Tongue (tissue), 2 donors: ENCODE measurements around the gene PRDM15. TPM values are rescaled to one million over a fixed set of nuclear protein-coding genes. Genes with fewer than 3 reads are reported as not detected.

Experiments
- DNase-seq: peaks from one replicate; pipeline ENCODE4 v3.0.0-alpha.2; 2015
- total RNA-seq: library from RNA; depleted of rRNA; stranded (reverse); fragments of >200 nt; gene quantifications from one replicate; pipeline ENCODE4 v1.2.3, GENCODE V29; 2014

Gene PRDM15
- total RNA-seq, 1 donor from 2014 or later: 7.0 TPM

DNA sequence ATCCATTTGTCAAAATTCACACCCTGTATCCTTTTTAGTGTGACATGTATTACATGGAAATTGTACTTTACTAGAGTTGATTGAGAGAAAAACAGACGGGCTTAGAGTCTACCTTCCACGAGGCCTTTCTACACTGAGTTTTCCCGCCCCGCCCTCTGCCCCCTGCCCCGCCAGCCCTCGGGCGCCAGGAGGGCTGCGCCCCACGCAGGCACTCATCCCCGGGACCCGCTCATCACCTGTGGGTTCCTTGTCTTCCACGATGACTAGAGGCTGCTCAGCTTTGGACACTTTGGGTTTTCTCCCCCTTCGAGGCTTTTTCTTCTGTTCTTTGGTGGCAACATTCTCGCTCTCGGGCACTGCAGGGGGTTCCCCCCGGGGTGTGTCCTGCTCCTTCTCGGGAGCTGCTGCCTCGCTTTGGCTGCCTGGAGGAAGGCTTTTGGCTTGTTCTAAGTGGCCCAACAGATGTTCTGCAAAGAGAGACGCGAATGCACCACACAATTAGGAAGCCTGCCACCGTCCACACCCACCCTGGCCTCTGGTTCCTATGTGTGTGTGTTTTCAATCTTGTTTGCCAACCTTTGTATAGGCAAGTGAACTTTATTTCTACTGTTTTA, 39.6 kb downstream of the PRDM15 start:
- DNase-seq: no peak

DNA sequence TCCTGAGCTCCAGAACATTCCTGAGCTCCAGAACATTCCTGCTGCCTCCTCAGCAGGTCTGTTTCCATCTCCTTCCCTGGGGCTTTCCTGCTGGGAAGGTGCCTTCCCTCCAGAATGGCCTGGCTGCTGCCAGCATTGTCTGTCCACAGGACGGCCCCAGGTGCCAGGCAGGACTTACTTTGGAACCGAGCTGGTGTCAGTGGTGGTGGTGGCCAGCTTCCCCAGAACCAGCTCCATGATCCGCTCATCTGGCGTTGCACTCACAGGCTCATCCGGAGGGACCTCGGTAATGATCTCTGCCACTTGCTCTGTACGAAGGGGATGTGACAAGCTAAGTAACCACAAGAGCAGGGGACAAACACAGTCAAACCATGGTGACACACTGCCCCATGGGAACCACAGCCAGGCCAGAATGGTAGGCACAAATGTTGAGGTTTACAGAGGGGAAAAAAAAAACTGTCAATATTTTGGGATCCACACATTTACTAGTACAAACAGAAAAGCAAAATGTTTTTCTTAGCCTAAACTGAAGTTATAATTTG, 41.3 kb downstream of the PRDM15 start:
- DNase-seq: no peak

DNA sequence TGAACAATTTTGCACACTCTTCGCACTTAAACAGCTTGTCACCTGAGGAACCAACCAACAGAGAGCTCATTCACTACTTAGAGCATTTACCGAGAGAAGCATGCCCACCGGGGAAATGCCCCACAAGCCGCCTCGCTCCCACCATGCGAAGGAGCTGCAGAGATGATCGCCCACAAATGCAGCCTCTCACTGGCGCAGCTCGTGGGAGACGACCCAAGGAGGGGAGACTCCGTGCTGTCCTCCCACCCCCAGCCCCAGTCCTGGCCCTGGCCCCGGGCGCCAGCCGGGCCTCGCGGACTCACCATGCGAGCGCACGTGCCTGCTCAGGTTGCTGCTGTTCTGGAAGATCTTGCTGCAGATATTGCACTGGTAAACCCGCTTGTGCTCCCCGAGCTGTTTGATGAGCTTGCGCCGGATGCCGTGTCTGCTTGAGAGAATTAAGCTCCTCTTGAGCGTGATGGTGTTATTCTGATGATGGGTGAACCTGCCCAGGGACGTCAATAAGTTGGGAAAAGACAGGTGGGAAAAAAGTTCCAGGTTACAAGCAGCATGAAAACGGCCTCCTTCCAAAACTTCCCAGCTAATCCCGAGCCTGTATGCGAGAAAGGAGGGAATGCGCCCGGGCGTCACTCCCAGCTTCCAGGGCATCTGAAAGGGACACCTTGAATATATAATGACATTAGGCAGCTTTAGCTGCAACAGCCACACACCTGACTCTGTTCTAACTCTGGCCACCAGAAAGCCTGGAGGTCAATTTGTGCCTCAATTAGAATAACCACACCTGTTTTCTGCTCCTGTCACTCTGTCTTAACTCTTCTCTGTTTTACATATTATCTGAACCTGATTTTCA, 42.8 kb downstream of the PRDM15 start:
- DNase-seq: no peak

DNA sequence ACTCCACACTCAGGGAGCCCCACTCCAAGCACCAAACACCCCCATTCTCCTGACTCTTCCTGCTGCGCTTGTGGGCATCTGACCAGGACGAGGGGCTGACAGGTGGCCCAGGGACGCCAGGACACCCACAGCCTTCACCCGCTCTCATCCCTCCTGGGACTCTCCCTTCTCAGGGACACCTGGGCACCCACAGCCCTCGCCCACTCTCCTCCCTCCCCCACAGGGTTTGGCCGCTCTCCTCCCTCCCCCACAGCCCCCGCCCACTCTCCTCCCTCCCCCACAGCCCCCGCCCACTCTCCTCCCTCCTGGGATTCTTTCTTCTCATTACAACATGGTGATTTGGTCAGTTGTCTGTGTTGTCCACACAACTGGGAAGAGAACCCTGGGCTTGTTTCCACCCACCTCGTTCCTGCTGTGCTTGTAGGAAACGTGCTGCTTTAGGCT, 43.4 kb downstream of the PRDM15 start:
- DNase-seq: no peak

DNA sequence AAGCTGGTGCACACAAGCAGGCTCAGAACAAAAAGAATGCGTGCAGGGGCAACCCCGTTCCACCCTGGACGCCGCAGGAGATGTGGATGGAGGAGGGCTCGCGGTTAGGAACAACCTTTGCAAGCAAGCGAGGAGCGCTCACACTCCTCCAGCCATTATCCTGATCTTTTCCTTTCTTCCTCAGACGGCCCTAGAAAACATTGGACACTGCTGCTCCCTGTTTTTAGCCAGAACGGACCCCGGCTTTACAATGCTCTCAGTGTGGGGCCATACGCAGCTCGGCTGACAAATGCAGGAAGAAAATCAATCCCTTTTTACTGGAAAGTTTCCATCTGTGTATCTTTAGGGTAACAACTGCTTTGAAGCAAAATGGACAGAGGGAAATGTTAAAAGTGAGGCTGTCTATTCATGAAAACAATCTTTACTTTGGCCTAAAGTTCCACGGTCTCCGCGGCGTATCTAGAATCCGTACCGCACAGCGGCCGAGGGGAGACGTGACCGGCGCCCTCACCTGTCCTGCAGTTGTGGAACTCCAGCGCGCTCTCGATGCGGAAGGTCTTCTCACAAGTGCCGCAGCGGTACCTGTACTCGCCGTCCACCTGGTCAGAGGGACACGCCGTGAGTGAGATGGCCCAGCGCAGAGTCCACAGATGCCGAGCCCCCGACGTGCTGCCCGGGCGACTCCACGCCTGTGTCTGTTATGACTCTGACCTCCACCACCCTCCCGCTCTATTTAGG, 44.0 kb downstream of the PRDM15 start:
- no peak for DNase-seq

DNA sequence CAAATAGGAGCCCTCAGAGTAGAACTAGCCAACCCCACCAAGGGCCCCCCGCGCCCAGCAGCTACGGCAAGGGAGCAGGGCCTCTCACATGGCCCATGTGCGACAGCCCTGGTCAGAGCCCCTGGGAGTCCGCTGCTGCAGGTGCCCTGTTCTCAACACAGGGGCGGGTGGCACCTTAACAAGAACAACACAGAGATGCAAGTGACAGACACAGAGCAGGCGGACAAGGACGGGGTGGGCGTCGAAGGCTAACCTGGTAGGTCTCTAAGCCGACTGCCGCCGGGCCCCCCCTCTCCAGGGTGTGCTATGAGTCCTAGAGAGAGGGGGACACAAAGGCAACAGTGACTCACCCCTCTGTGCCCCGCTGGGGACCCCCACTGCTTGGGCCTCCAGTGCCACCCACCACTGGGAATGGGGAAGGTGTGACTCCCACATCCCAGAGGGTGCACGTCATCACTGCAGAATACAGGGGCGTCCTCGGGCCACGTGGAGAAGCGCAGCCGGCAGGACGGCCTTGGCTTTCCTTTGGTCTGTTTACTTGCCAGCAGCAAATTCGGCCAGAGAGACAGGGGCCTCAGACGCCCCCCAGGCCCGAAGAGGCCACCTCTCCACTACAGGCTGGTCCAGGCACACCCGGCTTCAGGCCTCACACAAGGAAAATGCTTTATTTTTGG, 44.8 kb downstream of the PRDM15 start:
- DNase-seq: no peak

DNA sequence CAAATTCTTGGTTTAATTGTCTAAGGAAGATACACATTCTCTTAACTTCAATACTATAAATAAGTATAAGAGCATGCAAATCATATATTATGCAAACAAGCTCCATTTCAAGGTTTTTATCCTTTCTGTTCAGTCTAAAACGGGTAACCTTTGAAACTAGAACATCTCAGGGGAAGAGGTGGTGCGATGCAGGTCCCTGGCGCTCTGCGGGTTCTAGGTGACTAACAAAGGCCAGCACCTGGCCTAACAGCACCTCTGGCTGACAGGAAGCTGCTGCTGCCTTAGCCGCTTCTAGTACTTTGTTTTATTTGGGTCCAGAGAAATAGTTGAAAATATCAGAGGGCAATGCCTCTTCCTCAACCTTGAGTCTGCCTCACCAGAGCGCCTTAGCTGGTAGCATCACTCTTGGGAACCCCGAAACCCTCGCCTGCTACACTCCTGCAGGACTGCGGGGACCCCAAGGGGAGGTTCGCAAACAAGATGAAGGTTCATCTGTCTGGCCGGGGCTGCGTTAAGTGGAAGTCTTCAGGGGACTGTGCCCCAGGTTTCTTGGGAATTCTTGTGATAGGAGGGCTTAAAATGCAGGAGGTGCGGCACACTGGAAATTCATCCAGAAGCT, 45.5 kb downstream of the PRDM15 start:
- no peak for DNase-seq

DNA sequence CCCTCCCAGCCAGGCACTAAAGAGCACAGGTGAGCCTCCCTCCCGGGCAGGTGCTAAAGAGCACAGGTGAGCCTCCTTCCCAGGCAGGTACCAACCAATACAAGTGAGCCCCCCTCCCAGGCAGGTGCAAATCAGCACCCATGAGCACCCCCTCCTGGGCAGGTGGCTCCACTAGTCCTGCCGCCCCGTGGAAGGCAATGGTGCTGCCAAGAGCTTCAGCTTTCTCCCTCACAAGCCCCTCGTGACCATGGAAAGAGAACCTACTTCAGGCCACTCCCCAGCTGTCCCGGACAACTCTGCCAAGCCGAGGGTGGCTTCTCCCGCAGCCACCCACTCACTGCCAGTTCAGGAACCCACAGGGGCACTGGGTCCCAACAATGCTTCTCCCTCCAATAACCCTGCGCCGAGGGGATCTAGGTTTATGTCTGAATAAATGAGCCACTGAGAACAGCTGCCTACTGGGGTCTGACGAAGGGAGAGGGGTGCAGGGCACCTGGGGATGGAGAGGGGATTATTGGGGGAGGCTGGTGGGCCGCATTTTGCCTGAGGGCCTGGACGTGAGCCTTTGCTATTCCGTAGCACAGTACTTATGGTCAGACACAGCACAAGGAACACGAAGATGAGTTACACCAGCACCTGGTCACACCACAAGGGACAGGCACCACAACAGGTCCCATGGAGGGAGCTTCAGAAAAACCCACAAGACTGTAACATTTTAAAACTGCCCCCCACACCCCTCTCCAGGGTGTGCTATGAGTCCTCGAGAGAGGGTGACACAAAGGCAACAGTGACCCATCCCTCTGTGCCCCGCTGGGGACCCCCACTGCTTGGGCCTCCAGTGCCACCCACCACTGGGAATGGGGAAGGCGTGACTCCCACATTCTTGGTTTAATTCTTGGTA, 46.3 kb downstream of the PRDM15 start:
- no peak for DNase-seq

DNA sequence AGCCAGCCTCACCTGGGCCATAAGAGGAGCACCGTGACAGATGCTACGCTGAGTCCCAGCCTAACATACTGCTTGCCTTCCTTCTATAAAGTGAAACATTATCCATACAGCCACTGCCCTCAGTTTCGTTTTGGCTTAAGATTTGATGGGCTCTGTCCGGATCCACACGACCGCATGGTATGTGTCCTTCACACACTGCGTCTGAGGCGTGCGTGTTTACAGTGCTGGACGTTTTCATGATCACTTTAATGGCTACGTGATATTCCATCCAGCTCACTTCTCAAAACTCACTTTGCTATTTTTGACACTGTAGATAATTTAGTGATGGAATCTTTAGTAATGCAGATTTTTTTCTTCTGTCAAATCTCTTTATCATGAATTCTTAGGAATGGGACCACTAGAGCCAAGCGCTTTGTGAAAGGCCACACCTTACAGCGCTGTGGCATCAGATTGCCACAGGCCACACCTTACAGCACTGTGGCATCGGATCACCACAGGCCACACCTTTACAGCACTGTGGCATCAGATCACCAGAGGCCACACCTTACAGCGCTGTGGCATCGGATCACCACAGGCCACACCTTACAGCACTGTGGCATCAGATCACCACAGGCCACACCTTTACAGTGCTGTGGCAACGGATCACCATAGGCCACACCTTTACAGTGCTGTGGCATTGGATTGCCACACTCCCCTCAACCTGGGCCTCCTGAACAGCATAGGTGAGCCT, 47.1 kb downstream of the PRDM15 start:
- no peak for DNase-seq

DNA sequence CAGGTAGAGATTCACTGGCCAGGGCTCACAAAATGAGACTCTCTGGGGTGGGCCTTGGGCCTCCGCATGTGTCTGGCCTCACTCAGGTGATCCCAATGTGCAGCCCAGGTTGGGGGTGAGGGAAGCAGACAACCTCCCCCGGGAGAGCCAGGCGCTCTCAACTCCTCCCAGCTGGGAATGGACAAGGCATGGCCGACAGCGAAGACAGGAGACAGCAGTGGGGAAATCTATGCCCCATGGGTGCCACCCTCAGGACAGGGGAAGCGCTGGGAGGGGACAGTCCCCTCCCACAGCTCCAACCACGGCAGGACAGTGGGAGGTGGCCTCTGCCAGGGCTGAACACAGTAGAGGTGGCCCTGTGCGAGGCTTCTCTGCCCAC, 47.7 kb downstream of the PRDM15 start:
- no peak for DNase-seq

DNA sequence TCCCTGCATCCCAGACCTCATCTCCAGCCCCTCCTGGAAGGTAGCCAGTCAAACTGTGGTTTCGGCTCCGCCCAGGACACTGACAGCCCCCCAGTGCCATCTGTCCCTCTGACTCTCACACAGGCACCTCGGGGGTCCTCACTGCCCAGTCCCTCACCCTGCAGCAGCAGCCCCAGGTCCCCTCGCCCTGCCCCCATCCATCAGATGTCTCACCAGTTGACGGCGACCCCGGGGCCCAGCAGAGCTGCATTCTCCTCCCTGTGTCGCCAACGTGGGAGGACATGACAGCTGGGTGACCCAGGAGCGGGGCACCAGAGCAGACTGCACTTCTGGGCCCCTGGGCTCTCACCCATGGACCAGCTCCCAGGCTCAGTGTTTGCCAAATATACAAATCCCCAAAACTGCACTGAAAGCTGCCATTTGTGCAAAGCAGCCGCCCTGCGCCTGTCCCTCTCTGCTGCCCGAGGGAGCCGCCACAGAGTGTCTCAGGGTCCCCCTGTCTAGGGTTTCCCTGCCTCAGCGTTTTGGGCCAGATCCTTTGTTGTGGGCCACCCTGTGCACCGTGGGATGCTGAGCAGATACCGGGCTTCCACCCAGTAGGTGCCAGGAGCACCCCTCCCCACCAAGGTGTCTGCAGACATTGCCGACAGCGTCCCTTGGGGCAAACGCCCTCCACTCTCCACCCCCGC, 48.2 kb downstream of the PRDM15 start:
- DNase-seq: no peak

DNA sequence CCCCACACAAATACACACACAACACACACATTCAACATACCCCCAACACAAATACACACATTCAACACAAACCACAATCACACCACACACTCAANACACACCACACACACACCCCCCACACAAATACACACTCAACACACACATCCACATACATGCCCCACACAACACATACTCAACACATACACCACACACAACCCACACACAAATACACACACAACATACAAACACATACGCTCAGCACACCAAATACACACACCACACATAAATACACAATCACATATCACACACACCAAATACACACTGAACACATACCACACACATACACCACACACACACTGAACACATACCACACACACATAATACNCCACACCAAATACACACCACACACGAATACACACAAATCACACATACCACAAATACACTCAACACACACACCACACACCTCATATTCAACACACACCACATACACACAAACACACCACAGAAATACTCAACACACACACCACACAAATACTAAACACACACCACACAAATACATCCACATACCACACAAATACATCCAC, 48.9 kb downstream of the PRDM15 start:
- no peak for DNase-seq

DNA sequence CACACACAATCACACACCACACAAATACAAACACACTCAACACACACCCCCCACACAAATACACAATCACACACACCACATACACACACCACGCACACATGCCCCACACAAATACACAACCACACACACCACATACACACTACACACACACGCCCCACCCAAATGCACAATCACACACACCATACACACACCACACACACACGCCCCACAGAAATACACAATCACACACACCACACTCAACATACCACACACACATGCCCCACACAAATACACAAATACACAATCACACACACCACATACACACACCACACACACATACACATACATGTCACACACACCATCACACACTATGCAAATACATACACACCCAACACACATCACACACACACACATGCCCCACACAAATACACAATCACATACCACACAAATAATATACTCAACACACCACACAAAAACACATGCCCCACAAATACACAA, 50.2 kb downstream of the PRDM15 start:
- no peak for DNase-seq

DNA sequence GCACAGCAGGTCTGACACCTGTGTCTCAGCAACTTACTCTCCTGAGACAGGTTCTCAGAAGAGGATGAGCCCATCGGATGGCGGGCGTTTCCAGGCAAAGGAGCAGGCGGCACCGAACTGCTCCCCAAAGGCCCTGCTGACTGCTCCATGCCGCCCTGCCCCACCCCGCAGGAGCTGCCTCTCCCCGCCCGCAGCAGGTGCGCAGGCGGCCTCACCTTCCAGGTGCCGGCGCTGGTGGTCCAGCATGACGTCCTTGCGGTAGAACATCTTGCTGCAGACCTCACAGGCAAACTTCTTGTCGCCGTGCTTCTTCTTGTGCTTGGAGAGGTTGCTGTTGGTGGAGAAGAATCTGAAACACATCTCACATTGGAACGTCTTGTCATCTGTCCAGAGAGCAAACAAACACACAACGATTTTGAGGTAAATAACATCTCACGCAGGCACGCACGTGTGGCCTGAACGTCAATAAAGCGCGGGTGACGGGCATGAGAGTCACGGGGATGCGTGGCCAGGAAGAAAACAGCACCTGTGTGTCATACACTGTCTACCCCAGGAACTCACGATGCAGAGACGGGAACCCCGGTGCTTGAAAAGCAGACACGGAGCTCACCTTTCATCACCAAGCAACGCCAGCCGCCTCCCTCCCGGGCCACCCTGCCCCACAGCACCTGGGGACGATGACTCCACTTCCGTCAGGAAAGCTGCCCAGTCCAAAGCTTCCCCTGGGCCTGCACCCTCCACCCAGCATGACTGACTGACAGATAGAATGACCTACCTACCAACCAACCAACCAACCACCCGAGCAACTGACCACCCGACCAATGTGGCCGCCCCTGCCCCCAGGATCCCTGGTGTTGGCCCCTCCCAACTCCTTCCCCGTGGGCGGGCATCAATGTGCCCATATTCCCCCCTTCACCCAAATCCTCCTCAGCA, 50.9 kb downstream of the PRDM15 start:
- no peak for DNase-seq

DNA sequence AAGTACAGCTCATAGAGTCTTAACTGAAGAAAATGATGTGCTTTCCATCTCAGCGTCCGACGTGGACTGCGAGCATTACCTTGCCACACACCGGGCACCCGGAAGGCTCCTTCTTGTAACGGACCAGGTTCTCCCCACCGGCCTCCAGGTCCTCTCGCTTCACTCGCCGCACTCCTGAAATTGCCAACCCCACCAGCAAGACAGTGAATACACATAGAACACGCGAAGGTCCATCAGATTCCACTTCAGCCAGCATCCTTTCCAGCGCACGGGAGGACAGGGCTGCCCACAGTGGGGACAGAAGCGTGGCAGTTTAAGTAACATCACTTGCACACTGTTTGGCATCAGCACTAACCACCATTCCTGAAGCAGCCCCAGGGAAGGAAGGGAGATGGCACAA, 53.3 kb downstream of the PRDM15 start:
- no peak for DNase-seq

DNA sequence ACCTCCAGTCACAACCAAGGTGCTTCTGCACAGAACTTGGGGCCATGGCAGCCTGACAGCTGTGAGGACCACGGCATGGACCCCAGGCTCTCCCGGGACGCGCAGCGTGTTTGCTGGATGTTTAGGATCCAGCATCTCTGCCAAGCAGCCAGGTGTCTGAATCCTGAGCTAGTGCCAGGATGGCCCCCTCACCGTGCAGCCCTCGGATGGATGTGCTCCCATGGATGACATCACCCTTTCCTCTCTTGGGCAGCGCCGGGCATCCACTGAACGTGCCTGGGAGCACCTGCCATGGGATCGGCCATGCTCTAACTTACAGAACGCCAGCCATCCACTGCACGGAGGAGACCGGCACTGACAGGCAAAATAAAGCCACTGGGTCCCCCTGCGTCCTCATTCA, 53.9 kb downstream of the PRDM15 start:
- DNase-seq: no peak

DNA sequence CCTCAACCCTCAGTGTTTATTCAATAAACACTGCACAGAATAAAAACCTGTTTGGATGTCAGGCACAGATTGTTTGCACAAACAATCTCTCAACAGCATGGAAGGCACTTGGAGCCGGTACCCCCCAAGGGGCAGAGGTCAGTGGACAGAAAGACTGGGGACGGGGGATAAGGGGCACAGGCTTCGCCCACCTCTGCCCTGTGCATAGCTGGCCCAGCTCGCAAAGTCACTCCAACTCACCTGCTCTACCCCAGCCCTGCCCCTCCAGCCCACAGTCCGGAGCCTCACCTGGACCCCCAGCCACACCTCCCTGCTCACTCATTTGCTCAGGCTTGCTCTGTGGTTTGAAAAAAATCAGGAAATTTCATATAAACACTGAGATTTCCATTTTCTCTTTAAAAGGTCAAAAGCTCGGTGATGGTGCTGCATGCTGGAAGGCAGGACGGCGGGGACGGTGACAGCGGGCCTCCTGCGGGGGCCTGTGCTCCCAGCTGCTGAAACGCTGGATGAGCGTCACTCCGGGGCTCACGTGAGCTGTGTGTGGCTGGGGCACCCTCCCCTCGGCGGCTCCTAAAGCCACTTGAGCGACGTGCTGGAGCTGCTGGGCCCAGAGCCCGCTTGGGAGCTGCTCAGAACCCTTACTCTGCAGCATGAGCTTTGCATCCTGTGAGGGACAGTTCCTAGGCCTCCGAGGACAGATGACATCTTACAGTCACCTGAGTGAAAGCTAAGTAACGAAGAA, 54.5 kb downstream of the PRDM15 start:
- DNase-seq: no peak
